AG04449 (cell line): Measurements from ENCODE around the gene TRAF7.

Experiments
- CTCF ChIA-PET: fragments of 350-600 bp; formaldehyde crosslinking; extraction: SDS; loops from one replicate; lab custom pipeline; 2021; ENCODE audit warnings: antibody characterized with exemption; lab: Yijun Ruan, JAX
- POLR2A ChIA-PET: fragments of 400-600, 350-600 bp; formaldehyde crosslinking; extraction: SDS; loops from one replicate; lab custom pipeline; 2020; ENCODE audit warnings: antibody characterized with exemption, inconsistent platforms; lab: Yijun Ruan, JAX
- DNase-seq: peaks from one replicate; pipeline ENCODE4 v3.0.0-alpha.2; 2010; ENCODE audit warnings: low read depth, low spot score
- H3K4me3 ChIP-seq: 2 replicates; pipeline ENCODE4 v1.5.1; 2011; ENCODE audit warnings: low read depth, mild to moderate bottlenecking, control low read depth, low read length
- TF ChIP-seq, protein P1 (sequence below): IDR thresholded peaks from one replicate; pipeline ENCODE4 v1.5.1; 2011; ENCODE audit warnings: mild to moderate bottlenecking, moderate library complexity, low read length, control low read depth, inconsistent platforms; ENCODE audit not compliant: insufficient read depth; ENCODE audit errors: missing control alignments

Gene TRAF7

DNA sequence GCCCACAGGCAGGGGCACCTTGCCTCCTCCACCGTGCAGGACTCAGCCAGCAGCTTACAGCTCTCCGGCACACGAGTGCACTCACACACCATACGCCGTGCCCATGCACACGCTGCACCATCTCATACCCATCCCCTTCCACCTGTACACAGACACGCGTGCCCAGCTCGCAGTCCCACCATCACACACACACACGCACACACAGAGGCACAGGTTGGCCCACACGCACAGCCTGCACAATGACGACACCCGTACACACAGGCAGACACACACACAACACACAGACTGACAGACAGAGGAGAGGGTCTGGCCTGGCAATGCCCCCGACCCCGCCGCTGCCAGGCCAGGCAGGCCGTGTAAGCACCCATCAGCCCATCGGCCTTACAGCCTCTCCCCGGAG, 28.8 kb downstream of the TRAF7 start:
- TF ChIP-seq, protein P1, sequence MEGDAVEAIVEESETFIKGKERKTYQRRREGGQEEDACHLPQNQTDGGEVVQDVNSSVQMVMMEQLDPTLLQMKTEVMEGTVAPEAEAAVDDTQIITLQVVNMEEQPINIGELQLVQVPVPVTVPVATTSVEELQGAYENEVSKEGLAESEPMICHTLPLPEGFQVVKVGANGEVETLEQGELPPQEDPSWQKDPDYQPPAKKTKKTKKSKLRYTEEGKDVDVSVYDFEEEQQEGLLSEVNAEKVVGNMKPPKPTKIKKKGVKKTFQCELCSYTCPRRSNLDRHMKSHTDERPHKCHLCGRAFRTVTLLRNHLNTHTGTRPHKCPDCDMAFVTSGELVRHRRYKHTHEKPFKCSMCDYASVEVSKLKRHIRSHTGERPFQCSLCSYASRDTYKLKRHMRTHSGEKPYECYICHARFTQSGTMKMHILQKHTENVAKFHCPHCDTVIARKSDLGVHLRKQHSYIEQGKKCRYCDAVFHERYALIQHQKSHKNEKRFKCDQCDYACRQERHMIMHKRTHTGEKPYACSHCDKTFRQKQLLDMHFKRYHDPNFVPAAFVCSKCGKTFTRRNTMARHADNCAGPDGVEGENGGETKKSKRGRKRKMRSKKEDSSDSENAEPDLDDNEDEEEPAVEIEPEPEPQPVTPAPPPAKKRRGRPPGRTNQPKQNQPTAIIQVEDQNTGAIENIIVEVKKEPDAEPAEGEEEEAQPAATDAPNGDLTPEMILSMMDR, result no peak
- CTCF ChIA-PET, result interaction anchor here (1.4 kb wide), 1 partner anchor 10 kb away, joined by 3 read pairs; no protein-coding TSS in a partner anchor
- DNase-seq, result no peak
- POLR2A ChIA-PET, result no interaction called here
- no peak overlapping the region for H3K4me3 ChIP-seq

DNA sequence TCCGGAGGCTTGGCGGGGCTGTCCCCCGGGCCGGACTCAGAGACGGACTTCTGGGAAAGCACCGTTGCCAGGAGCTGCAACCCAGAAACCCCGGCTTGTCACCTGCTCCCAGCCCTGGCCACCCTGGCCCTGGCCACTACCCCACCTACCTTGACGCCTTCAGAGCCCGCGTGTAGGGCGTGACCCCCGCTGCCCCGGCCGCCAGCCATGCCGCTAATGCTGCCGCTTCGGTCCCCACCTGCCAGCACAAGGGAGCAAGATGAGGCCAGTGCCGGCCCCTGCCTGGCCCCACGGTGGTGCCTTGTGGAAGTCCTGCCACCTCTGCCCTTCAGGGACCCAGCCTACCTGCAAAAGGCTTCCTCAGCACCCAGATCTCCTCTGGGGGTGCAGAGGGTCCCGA, 29.4 kb downstream of the TRAF7 start:
- POLR2A ChIA-PET, result interaction anchor here (1.2 kb wide), 1 partner anchor 30 kb away, joined by 3 read pairs; the partner anchor contains the start of gene TRAF7
- no peak overlapping the region for H3K4me3 ChIP-seq
- CTCF ChIA-PET, result interaction anchor here (1.4 kb wide), 1 partner anchor 10 kb away, joined by 3 read pairs; no protein-coding TSS in a partner anchor
- no peak for DNase-seq
- TF ChIP-seq, protein P1, result no peak

DNA sequence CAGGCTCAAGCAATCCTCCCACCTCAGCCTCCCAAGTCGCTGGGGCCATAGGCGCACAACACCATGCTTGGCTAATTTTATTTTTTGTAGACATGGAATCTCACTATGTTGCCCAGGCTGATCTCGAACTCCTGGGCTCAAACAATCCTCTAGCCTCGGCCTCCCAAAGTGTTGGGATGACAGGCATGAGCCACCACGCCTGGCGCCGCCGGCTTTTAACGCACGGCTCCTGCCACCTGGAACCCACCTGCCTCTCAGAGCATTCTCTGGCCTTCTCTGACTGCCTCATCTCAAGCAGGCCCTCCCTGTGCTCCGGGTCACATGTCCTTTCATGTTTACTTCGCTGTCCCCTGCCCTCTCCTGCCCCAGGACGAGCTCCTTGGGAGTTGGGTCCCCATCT, 30.5 kb downstream of the TRAF7 start:
- ChIA-PET CTCF (no interaction called here), POLR2A (interaction anchor here (1.2 kb wide), 1 partner anchor 31 kb away, joined by 3 read pairs; the partner anchor contains the start of gene TRAF7)
- TF ChIP-seq, protein P1, result no peak
- H3K4me3 ChIP-seq, result no peak overlapping the region
- DNase-seq, result no peak

- TF ChIP-seq, protein P1, result no peak
- ChIA-PET POLR2A (no interaction called here), CTCF (no interaction called here)
- no peak for DNase-seq
- H3K4me3 ChIP-seq, result no peak overlapping the region
Observed at GRCh38 chr16:2186505-2186904, 30.9 kb downstream of the TRAF7 start.

DNA sequence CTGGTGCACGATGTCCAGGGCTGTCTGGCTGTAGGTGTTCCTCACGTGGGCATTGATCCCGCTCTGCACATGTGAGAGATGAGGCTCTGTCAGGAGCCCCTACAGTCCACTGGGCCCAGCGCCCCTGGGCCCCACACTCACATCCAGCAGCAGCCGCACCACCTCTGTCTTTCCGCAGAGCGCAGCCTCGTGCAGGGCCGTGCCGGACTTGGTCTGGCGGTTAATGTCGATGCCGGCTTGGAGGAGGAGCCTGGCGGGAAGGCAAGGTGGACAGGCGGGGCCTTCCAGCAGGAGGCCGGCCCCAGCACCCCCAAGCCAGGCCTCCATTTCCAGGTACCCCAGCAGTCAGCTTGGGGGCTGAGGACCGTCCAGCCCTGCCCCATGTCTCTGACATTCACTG, 31.6 kb downstream of the TRAF7 start:
- no peak for DNase-seq
- TF ChIP-seq, protein P1, result no peak
- ChIA-PET CTCF (interaction anchor here (0.7 kb wide), 1 partner anchor 47 kb away, joined by 3 read pairs; no protein-coding TSS in a partner anchor), POLR2A (no interaction called here)
- no peak overlapping the region for H3K4me3 ChIP-seq

- TF ChIP-seq, protein P1, result no peak
Observed at GRCh38 chr16:2188395-2188794, 32.8 kb downstream of the TRAF7 start.

More at GRCh38 chr16:2188395-2188794, 32.8 kb downstream of the TRAF7 start:
- DNase-seq, result no peak
- no peak overlapping the region for H3K4me3 ChIP-seq
- ChIA-PET POLR2A (interaction anchor here (0.8 to 1.4 kb wide), 2 partner anchors 17 to 33 kb away, joined by 3 to 4 read pairs; partner anchors contain the start of genes MLST8 and TRAF7), CTCF (no interaction called here)
